GM23338 (cell line): Measurements from ENCODE around the gene VWDE. TPM values are rescaled to one million over a fixed set of nuclear protein-coding genes. Genes with fewer than 3 reads are reported as not detected.

ENCODE experiments used
- ATAC-seq: fragments of 200-7000 bp; cut with Tn5 transposase; 3 replicates; pipeline ENCODE4 v1.9.1; 2020
- DNase-seq: peaks from one replicate; pipeline ENCODE4 v3.0.0-alpha.2; 2015; ENCODE audit warnings: low spot score
- H2AFZ ChIP-seq: fragments of 200-600 bp; sonication (generic); 2 replicates; pipeline ENCODE4 v1.8.0; 2016; ENCODE audit warnings: antibody characterized with exemption, mild to moderate bottlenecking, moderate library complexity
- H3F3A ChIP-seq: fragments of 200-600 bp; sonication (generic); replicated peaks from 2 replicates; pipeline ENCODE4 v1.8.0; 2017; ENCODE audit warnings: antibody characterized with exemption, mixed run types, low read depth
- H3K27ac ChIP-seq: fragments of 200-600 bp; sonication (generic); 2 replicates; pipeline ENCODE4 v1.6.1; 2016; ENCODE audit warnings: low read depth
- H3K27me3 ChIP-seq: fragments of 200-600 bp; sonication (generic); 2 replicates; pipeline ENCODE4 v1.8.0; 2016; ENCODE audit warnings: mild to moderate bottlenecking, mixed run types, moderate library complexity; ENCODE audit not compliant: insufficient read depth
- H3K36me3 ChIP-seq: fragments of 200-600 bp; sonication (generic); 2 replicates; pipeline ENCODE4 v1.8.0; 2016; ENCODE audit warnings: mild to moderate bottlenecking; ENCODE audit not compliant: insufficient read depth
- H3K4me1 ChIP-seq: fragments of 200-600 bp; sonication (generic); 2 replicates; pipeline ENCODE4 v1.8.0; 2016; ENCODE audit warnings: mild to moderate bottlenecking, moderate library complexity; ENCODE audit not compliant: insufficient read depth
- H3K4me2 ChIP-seq: fragments of 200-600 bp; sonication (generic); 2 replicates; pipeline ENCODE4 v1.7.1; 2017; ENCODE audit warnings: mixed run types
- H3K4me3 ChIP-seq: fragments of 200-600 bp; sonication (generic); 2 replicates; pipeline ENCODE4 v1.6.1; 2016; ENCODE audit warnings: mixed run types
- H3K79me2 ChIP-seq: fragments of 200-600 bp; sonication (generic); replicated peaks from 2 replicates; pipeline ENCODE4 v1.8.0; 2017; ENCODE audit warnings: mild to moderate bottlenecking; ENCODE audit not compliant: insufficient read depth
- H3K9me2 ChIP-seq: fragments of 200-600 bp; sonication (generic); 2 replicates; pipeline ENCODE4 v1.8.0; 2017; ENCODE audit not compliant: insufficient read depth
- H4K20me1 ChIP-seq: fragments of 200-600 bp; sonication (generic); replicated peaks from 2 replicates; pipeline ENCODE4 v1.8.0; 2017; ENCODE audit warnings: mild to moderate bottlenecking; ENCODE audit not compliant: insufficient read depth
- H3K27ac Mint-ChIP-seq: 2 replicates; pipeline ENCODE4 v1.8.0; 2020; ENCODE audit warnings: inconsistent platforms, mild to moderate bottlenecking, moderate library complexity, mixed read lengths
- H3K27me3 Mint-ChIP-seq: 3 replicates; pipeline ENCODE4 v1.8.0; 2022; ENCODE audit warnings: low read depth, mild to moderate bottlenecking, moderate library complexity, mixed read lengths, inconsistent platforms; ENCODE audit not compliant: insufficient read depth, poor library complexity
- H3K36me3 Mint-ChIP-seq: 3 replicates; pipeline ENCODE4 v1.8.0; 2021; ENCODE audit warnings: low read depth, mild to moderate bottlenecking, inconsistent platforms, moderate library complexity, mixed read lengths
- H3K4me1 Mint-ChIP-seq: 3 replicates; pipeline ENCODE4 v1.8.0; 2020; ENCODE audit warnings: mild to moderate bottlenecking, inconsistent platforms, mixed read lengths
- H3K4me3 Mint-ChIP-seq: 3 replicates; pipeline ENCODE4 v1.8.0; 2021; ENCODE audit warnings: moderate library complexity, mild to moderate bottlenecking, inconsistent platforms, mixed read lengths
- H3K9me3 Mint-ChIP-seq: 3 replicates; pipeline ENCODE4 v1.8.0; 2020; ENCODE audit warnings: moderate library complexity, mild to moderate bottlenecking, inconsistent platforms, mixed read lengths
- CREB1 ChIP-seq: fragments of 250-450 bp; sonication (Bioruptor Pico); IDR thresholded peaks from 2 replicates; pipeline ENCODE4 v1.5.0; 2020; ENCODE audit warnings: low read depth, mild to moderate bottlenecking, moderate library complexity
- CTCF ChIP-seq, 2 experiments: fragments of 200-600 bp in 1 of 2; sonication (generic) in 1 of 2; conservative IDR thresholded peaks; 2 replicates each; pipeline versions ENCODE4 v1.5.1 to v1.6.1; 2016 to 2017; ENCODE audit warnings: antibody characterized with exemption in 2 of 2, low read depth in 2 of 2, mild to moderate bottlenecking in 2 of 2, moderate library complexity in 1 of 2
- ETS1 ChIP-seq: IDR thresholded peaks from 2 replicates; pipeline ENCODE4 v1.6.1; 2016; ENCODE audit warnings: antibody characterized with exemption
- EZH2 ChIP-seq: fragments of 200-600 bp; sonication (generic); IDR thresholded peaks from one replicate; pipeline ENCODE4 v1.8.0; 2017; ENCODE audit warnings: antibody characterized with exemption, mild to moderate bottlenecking, low read depth; ENCODE audit not compliant: unreplicated experiment
- EZH2phosphoT487 ChIP-seq: fragments of 200-600 bp; sonication (generic); IDR thresholded peaks from one replicate; pipeline ENCODE4 v1.8.1; 2018; ENCODE audit warnings: antibody characterized with exemption; ENCODE audit not compliant: unreplicated experiment
- JUNB ChIP-seq: IDR thresholded peaks from one replicate; pipeline ENCODE4 v1.6.1; 2016; ENCODE audit warnings: antibody characterized with exemption; ENCODE audit not compliant: unreplicated experiment
- NANOG ChIP-seq: IDR thresholded peaks from 2 replicates; pipeline ENCODE4 v1.6.1; 2016; ENCODE audit warnings: antibody characterized with exemption, borderline replicate concordance
- POLR2AphosphoS5 ChIP-seq: IDR thresholded peaks from 2 replicates; pipeline ENCODE4 v1.6.1; 2016; ENCODE audit warnings: antibody characterized with exemption, low read depth
- REST ChIP-seq: IDR thresholded peaks from one replicate; pipeline ENCODE4 v1.6.1; 2018; ENCODE audit warnings: antibody characterized with exemption; ENCODE audit not compliant: unreplicated experiment
- STAT1 ChIP-seq: IDR thresholded peaks from one replicate; pipeline ENCODE4 v1.6.1; 2016; ENCODE audit warnings: antibody characterized with exemption; ENCODE audit not compliant: unreplicated experiment
- ZNF114 ChIP-seq: fragments of 250-450 bp; sonication (Bioruptor Pico); IDR thresholded peaks from 2 replicates; pipeline ENCODE4 v1.5.0; 2020; ENCODE audit warnings: mild to moderate bottlenecking, moderate library complexity
- ZNF331 ChIP-seq: fragments of 250-450 bp; sonication (Bioruptor Pico); IDR thresholded peaks from 2 replicates; pipeline ENCODE4 v1.5.0; 2020; ENCODE audit warnings: low read depth, mild to moderate bottlenecking, moderate library complexity
- ZNF462 ChIP-seq: fragments of 250-450 bp; sonication (Bioruptor Pico); IDR thresholded peaks from 2 replicates; pipeline ENCODE4 v1.5.0; 2020; ENCODE audit warnings: mild to moderate bottlenecking, moderate library complexity
- polyA plus RNA-seq: library from polyadenylated mRNA; unstranded; fragments of >200 nt; fragmentation: Nextera tagmentation; extraction: Ambion mirVana; gene quantifications from 2 replicates; pipeline ENCODE4 v1.2.1, GENCODE V29; 2016
- total RNA-seq: library from RNA; depleted of rRNA; stranded (reverse); fragments of >200 nt; shearing (Covaris generic); gene quantifications from 2 replicates; pipeline ENCODE4 v1.2.3, GENCODE V29; 2014

Gene VWDE
- total and polyA plus RNA-seq, 2 experiments from 2014 or later = 24.6 to 45.5 TPM

- Histone ChIP-seq H3K4me2 (no peak overlapping the region), H4K20me1 (no peaks in the 10 kb centered on the region), H3K79me2 (no peaks in the 10 kb centered on the region), H3K27ac (no peak overlapping the region), H3K36me3 (peaks cover 32% of the 10 kb centered on the region), H3K4me1 (no peaks in the 10 kb centered on the region), H3F3A (no peaks in the 10 kb centered on the region), H3K4me3 (no peak overlapping the region), H2AFZ (no peak overlapping the region), H3K9me2 (no peaks in the 10 kb centered on the region), H3K27me3 (no peaks in the 10 kb centered on the region)
- ATAC-seq = no peak
- TF ChIP-seq REST (no peak), ZNF114 (CRISPR knock-in tag) (no peak), JUNB (no peak), EZH2 (no peak), CREB1 (no peak), CTCF (conservative IDR thresholded peaks at IDR 0.05; ENCODE audit: low read depth in 2 of 2) (no peak), NANOG (no peak), POLR2AphosphoS5 (no peak), ZNF462 (CRISPR knock-in tag) (no peak), ETS1 (no peak), ZNF331 (no peak), EZH2phosphoT487 (no peak), STAT1 (no peak)
- Mint-ChIP-seq H3K4me1 (no peaks in the 10 kb centered on the region), H3K9me3 (no peaks in the 10 kb centered on the region), H3K4me3 (no peak overlapping the region), H3K27me3 (no peaks in the 10 kb centered on the region), H3K27ac (no peak overlapping the region), H3K36me3 (peaks cover 53% of the 10 kb centered on the region)
- no peak for DNase-seq
These were observed 46.2 kb downstream of the VWDE start for GRCh38 chr7:12357508-12357907.
